PC-9 (cell line): ENCODE data around the gene PAIP2B. TPM values are rescaled to one million over a fixed set of nuclear protein-coding genes. Genes with fewer than 3 reads are reported as not detected.

Experiments
- BruUV-seq: library from RNA; stranded (reverse); fragments of 400-500 nt; replicated peaks from 2 replicates; lab custom pipeline; 2021; lab: Mats Ljungman, UMichigan
- CTCF ChIA-PET: fragments of 300-600 bp; sonication (Branson Sonifier 250); formaldehyde crosslinking; loops from one replicate; lab custom pipeline; 2022; ENCODE audit warnings: antibody characterized with exemption; lab: Charles Lee
- POLR2A ChIA-PET: fragments of 300-600 bp; sonication (Branson Sonifier 250); formaldehyde crosslinking; loops from one replicate; lab custom pipeline; 2022; ENCODE audit warnings: antibody characterized with exemption; ENCODE audit not compliant: unreplicated experiment; lab: Charles Lee
- DNase-seq, 2 experiments: peaks; one replicate each; pipeline versions ENCODE4 v3.0.0 to v3.0.0-alpha.2; 2015 to 2022; ENCODE audit warnings: mixed read lengths in 1 of 2
- H2AFZ ChIP-seq: fragments of 200-600 bp; sonication (generic); 2 replicates; pipeline ENCODE4 v1.8.1; 2017; ENCODE audit warnings: antibody characterized with exemption
- H3F3A ChIP-seq: fragments of 200-600 bp; sonication (generic); 2 replicates; pipeline ENCODE4 v1.8.1; 2017; ENCODE audit warnings: antibody characterized with exemption, mild to moderate bottlenecking, low read depth; ENCODE audit not compliant: insufficient read depth
- H3K27ac ChIP-seq: fragments of 200-600 bp; sonication (generic); 2 replicates; pipeline ENCODE4 v1.6.1; 2016; ENCODE audit warnings: mixed run types
- H3K27me3 ChIP-seq: fragments of 200-600 bp; sonication (generic); 2 replicates; pipeline ENCODE4 v1.6.1; 2016; ENCODE audit warnings: low read depth, mixed run types; ENCODE audit not compliant: insufficient read depth
- H3K36me3 ChIP-seq: fragments of 200-600 bp; sonication (generic); 2 replicates; pipeline ENCODE4 v1.6.1; 2016; ENCODE audit warnings: low read depth, mixed run types
- H3K4me1 ChIP-seq: fragments of 200-600 bp; sonication (generic); replicated peaks from 2 replicates; pipeline ENCODE4 v1.6.1; 2016; ENCODE audit warnings: mixed run types; ENCODE audit not compliant: insufficient read depth
- H3K4me2 ChIP-seq: fragments of 200-600 bp; sonication (generic); 2 replicates; pipeline ENCODE4 v1.6.1; 2017; ENCODE audit warnings: mixed run types
- H3K4me3 ChIP-seq: fragments of 200-600 bp; sonication (generic); 2 replicates; pipeline ENCODE4 v1.6.1; 2016; ENCODE audit warnings: mixed run types
- H3K79me2 ChIP-seq: fragments of 200-600 bp; sonication (generic); 2 replicates; pipeline ENCODE4 v1.6.1; 2017; ENCODE audit warnings: low read depth, mixed run types
- H3K9me2 ChIP-seq: fragments of 200-600 bp; sonication (generic); 2 replicates; pipeline ENCODE4 v1.8.1; 2017; ENCODE audit warnings: mild to moderate bottlenecking; ENCODE audit not compliant: insufficient read depth
- H3K9me3 ChIP-seq: fragments of 200-600 bp; sonication (generic); 2 replicates; pipeline ENCODE4 v1.8.1; 2016; ENCODE audit warnings: low read depth; ENCODE audit not compliant: insufficient read depth
- H4K20me1 ChIP-seq: fragments of 200-600 bp; sonication (generic); 2 replicates; pipeline ENCODE4 v1.8.1; 2017; ENCODE audit not compliant: insufficient read depth
- EZH2 ChIP-seq: fragments of 200-600 bp; sonication (generic); IDR thresholded peaks from 2 replicates; pipeline ENCODE4 v1.8.0; 2017; ENCODE audit warnings: antibody characterized with exemption, low read depth
- intact Hi-C: fragments of 100-400 bp; cut with micrococcal nuclease; formaldehyde crosslinking; loops from one replicate; pipeline ENCODE4 v1.10.0; 2022; ENCODE audit not compliant: unreplicated experiment
- total RNA-seq: library from RNA; stranded (reverse); gene quantifications from 2 replicates; pipeline ENCODE4 v1.2.3, GENCODE V29; 2021
- TF ChIP-seq, protein P1 (sequence below): fragments of 200-600 bp; sonication (generic); conservative IDR thresholded peaks from 2 replicates; pipeline ENCODE4 v1.6.1; 2017; ENCODE audit warnings: mixed run types, antibody characterized with exemption, mild to moderate bottlenecking, moderate library complexity

Gene PAIP2B
- total RNA-seq, 1 experiment from 2014 or later, result 6.1 TPM

DNA sequence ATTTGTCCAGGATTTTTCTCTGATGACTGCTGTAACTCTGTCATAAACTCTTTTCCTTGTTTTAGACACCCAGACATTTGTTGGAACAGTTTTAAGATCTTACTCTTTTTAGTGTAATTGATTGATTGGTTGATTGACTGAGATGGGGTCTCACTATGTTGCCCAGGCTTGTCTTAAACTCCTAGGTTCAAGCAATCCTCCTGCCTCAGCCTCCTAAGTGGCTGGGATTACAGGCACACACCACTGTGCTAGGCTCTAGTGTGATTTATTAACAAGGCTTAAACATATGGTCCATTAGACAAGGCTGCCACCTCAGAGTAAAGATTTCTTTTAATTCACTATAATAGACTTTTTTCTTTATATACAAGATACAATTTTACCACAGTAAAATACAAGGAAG lies 2.0 kb downstream of the PAIP2B start:
- Histone ChIP-seq H3K9me3 (no peaks in the 10 kb centered on the region), H3K4me3 (no peak overlapping the region), H3K27ac (no peak overlapping the region), H3K9me2 (no peaks in the 10 kb centered on the region), H3K36me3 (no peaks in the 10 kb centered on the region), H2AFZ (no peak overlapping the region), H3K4me1 (peaks cover 10% of the 10 kb centered on the region), H3K27me3 (no peaks in the 10 kb centered on the region), H3K4me2 (no peak overlapping the region), H3F3A (no peaks in the 10 kb centered on the region), H3K79me2 (no peaks in the 10 kb centered on the region), H4K20me1 (no peaks in the 10 kb centered on the region)
- POLR2A ChIA-PET, result interaction anchor here (0.9 kb wide), 1 partner anchor 1988 kb away, joined by 6 read pairs; no protein-coding TSS in a partner anchor
- TF ChIP-seq, protein P1, sequence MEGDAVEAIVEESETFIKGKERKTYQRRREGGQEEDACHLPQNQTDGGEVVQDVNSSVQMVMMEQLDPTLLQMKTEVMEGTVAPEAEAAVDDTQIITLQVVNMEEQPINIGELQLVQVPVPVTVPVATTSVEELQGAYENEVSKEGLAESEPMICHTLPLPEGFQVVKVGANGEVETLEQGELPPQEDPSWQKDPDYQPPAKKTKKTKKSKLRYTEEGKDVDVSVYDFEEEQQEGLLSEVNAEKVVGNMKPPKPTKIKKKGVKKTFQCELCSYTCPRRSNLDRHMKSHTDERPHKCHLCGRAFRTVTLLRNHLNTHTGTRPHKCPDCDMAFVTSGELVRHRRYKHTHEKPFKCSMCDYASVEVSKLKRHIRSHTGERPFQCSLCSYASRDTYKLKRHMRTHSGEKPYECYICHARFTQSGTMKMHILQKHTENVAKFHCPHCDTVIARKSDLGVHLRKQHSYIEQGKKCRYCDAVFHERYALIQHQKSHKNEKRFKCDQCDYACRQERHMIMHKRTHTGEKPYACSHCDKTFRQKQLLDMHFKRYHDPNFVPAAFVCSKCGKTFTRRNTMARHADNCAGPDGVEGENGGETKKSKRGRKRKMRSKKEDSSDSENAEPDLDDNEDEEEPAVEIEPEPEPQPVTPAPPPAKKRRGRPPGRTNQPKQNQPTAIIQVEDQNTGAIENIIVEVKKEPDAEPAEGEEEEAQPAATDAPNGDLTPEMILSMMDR, result no peak
- no peak for TF ChIP-seq EZH2
- CTCF ChIA-PET, result no interaction called here
- intact Hi-C loops, result loop anchor here (1.0 to 10.0 kb wide), 3 partner anchors 74 to 285 kb away; partner anchors contain the start of gene ZNF638
- DNase-seq, result no peak
- BruUV-seq, result no TSS peak

DNA sequence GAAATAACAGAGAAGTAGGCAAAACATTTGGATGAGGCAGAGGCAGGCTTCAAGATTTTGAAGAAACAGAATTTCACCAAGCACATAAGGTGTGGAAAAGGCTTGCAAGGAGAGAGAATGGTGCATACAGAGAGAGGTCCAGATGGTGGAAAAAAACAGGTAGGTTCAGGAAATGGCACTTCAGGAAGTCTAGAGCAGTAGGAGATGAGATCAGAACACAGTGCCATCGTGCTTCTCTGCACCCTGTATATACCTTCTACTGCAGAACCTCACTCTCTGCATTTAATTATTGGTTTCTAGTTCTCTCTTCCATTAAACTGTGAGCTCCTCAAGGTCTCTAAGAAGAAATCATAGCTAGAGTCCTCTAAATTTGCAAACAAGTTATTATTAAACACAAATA lies 2.4 kb downstream of the PAIP2B start:
- intact Hi-C loops, result loop anchor here (1.0 to 10.0 kb wide), 3 partner anchors 74 to 286 kb away; partner anchors contain the start of gene ZNF638
- ChIA-PET CTCF (no interaction called here), POLR2A (no interaction called here)

DNA sequence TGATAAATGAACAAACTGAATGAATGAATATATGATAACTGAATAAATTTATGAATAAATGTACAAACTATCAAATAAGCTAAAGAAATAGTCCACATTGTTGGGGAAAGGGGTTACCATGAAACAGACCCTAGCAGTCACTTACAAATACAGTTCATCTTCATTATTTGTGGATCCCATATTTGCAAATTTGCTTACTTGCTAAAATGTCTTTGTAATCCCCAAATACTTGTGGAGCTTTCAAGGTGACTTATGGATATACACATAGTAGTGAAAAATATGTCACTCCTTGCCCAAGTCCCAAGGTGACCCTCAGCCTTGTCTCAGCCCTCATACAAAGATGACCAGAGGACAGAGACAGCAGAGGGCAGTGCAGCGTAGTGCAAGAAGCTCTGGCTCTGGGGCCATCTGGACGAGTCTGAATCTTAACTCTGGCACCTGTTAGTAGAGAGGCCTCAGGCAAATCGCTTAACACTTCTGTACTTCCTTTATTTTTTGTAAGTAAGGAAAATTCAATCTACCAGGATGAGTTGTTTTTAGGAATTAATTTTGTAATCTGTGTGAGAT lies 3.1 kb downstream of the PAIP2B start:
- no TSS peak for BruUV-seq
- Histone ChIP-seq H3K27me3 (no peaks in the 10 kb centered on the region), H3K79me2 (no peaks in the 10 kb centered on the region), H3F3A (no peaks in the 10 kb centered on the region), H3K9me3 (no peaks in the 10 kb centered on the region), H3K36me3 (no peaks in the 10 kb centered on the region), H4K20me1 (no peaks in the 10 kb centered on the region), H3K4me3 (no peak overlapping the region), H2AFZ (no peak overlapping the region), H3K27ac (no peak overlapping the region), H3K4me2 (no peak overlapping the region), H3K4me1 (peaks cover 10% of the 10 kb centered on the region), H3K9me2 (no peaks in the 10 kb centered on the region)
- DNase-seq, result peak; percentile 43 to 61
- no peak for TF ChIP-seq EZH2
- TF ChIP-seq, protein P1, result peak; percentile 70
- POLR2A ChIA-PET, result no interaction called here
- CTCF ChIA-PET, result interaction anchor here (0.7 kb wide), 1 partner anchor 98 kb away, joined by 16 read pairs; no protein-coding TSS in a partner anchor
- intact Hi-C loops, result loop anchor here (1.0 to 10.0 kb wide), 3 partner anchors 75 to 286 kb away; partner anchors contain the start of gene ZNF638

More for the DNA sequence above, 2.4 kb downstream of the PAIP2B start:
- Histone ChIP-seq H3K9me3 (no peaks in the 10 kb centered on the region), H3K27me3 (no peaks in the 10 kb centered on the region), H3K9me2 (no peaks in the 10 kb centered on the region), H3K4me3 (no peak overlapping the region), H3K27ac (no peak overlapping the region), H2AFZ (no peak overlapping the region), H3F3A (no peaks in the 10 kb centered on the region), H4K20me1 (no peaks in the 10 kb centered on the region), H3K79me2 (no peaks in the 10 kb centered on the region), H3K4me2 (no peak overlapping the region), H3K36me3 (no peaks in the 10 kb centered on the region), H3K4me1 (peaks cover 10% of the 10 kb centered on the region)
- no peak for DNase-seq
- TF ChIP-seq EZH2, result no peak
- TF ChIP-seq, protein P1, result no peak
- no TSS peak for BruUV-seq
